NCI-H128 (cell line): ENCODE measurements around the gene IL17RA.

ENCODE experiments used
- DNase-seq: peaks from one replicate; lab custom pipeline; 2025; ENCODE audit not compliant: unreplicated experiment; lab: John Stamatoyannopoulos, UW

Gene IL17RA

GRCh38 chr22:17105143-17106129, 20.6 kb downstream of the IL17RA start:
- no peak for DNase-seq

- no peak for DNase-seq
These were observed 21.5 kb downstream of the IL17RA start for GRCh38 chr22:17106161-17106784.

- DNase-seq, result no peak
These were observed 22.2 kb downstream of the IL17RA start for GRCh38 chr22:17106785-17107546.

GRCh38 chr22:17107547-17107810, 22.7 kb downstream of the IL17RA start:
- DNase-seq, result no peak

GRCh38 chr22:17108256-17109112, 23.7 kb downstream of the IL17RA start:
- no peak for DNase-seq

- DNase-seq, result no peak
These were observed 24.5 kb downstream of the IL17RA start for GRCh38 chr22:17109113-17109865.

GRCh38 chr22:17109976-17110375, 25.2 kb downstream of the IL17RA start:
- DNase-seq, result no peak

- no peak for DNase-seq
These were observed 26.2 kb downstream of the IL17RA start for GRCh38 chr22:17110791-17111550.

GRCh38 chr22:17112491-17113042, 27.8 kb downstream of the IL17RA start:
- no peak for DNase-seq

- DNase-seq, result no peak
These were observed 28.8 kb downstream of the IL17RA start for GRCh38 chr22:17113600-17113999.

- no peak for DNase-seq
These were observed 29.5 kb downstream of the IL17RA start for GRCh38 chr22:17114173-17114897.

GRCh38 chr22:17114898-17115235, 30.1 kb downstream of the IL17RA start:
- DNase-seq, result no peak

GRCh38 chr22:17115236-17115635, 30.4 kb downstream of the IL17RA start:
- no peak for DNase-seq

GRCh38 chr22:17115945-17116565, 31.3 kb downstream of the IL17RA start:
- DNase-seq, result no peak

GRCh38 chr22:17116572-17117330, 32.0 kb downstream of the IL17RA start:
- DNase-seq, result no peak

GRCh38 chr22:17117400-17117799, 32.6 kb downstream of the IL17RA start:
- DNase-seq, result no peak

GRCh38 chr22:17117890-17118289, 33.1 kb downstream of the IL17RA start:
- no peak for DNase-seq
